HG03196 (cell line): ENCODE results near the gene FBXL19.

ENCODE experiments used
- ATAC-seq: cut with Tn5 transposase; IDR thresholded peaks from one replicate; pipeline ENCODE4 v1.9.1; 2021; ENCODE audit not compliant: unreplicated experiment

The FBXL19 gene

GRCh38 chr16:30985401-30986128 lies 62.2 kb downstream of the FBXL19 start:
- ATAC-seq = no peak

DNA sequence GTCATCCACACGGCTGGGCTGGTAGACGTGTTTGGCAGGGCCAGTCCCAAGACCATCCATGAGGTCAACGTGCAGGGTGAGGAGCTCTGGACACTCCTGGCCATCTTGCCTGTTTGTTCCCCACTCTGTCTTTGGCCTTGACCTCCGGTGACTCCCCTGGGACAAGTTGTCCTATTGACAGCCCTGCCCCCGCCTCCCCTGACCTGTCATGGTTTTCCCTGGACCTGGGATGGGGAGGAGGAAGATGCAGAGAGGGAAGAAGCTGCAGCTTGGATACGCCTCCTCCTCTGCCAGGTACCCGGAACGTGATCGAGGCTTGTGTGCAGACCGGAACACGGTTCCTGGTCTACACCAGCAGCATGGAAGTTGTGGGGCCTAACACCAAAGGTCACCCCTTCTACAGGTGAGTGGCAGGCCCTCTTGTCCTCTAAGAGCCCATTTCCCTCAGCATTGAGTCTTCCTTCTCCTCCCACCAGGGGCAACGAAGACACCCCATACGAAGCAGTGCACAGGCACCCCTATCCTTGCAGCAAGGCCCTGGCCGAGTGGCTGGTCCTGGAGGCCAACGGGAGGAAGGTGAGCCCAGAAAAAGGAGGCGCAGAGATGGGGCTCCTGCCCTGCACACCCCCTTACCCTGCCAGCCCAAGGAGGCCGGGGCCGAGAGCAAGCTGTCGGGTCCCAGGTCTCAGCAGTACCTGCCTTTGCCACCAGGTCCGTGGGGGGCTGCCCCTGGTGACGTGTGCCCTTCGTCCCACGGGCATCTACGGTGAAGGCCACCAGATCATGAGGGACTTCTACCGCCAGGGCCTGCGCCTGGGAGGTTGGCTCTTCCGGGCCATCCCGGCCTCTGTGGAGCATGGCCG lies 63.0 kb downstream of the FBXL19 start:
- no peak for ATAC-seq

DNA sequence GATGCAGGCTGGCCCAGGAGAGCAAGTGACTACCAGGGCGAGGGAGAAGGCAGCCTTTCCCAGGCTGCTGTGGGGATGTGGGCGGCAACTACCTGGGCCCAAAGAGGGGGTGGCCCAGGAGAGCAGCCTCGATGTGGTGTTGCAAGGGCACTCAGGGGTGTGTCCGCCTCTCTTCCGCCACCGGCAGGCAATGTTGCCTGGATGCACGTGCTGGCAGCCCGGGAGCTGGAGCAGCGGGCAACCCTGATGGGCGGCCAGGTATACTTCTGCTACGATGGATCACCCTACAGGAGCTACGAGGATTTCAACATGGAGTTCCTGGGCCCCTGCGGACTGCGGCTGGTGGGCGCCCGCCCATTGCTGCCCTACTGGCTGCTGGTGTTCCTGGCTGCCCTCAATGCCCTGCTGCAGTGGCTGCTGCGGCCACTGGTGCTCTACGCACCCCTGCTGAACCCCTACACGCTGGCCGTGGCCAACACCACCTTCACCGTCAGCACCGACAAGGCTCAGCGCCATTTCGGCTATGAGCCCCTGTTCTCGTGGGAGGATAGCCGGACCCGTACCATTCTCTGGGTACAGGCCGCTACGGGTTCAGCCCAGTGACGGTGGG lies 64.3 kb downstream of the FBXL19 start:
- ATAC-seq = no peak

GRCh38 chr16:30989469-30990047 lies 66.2 kb downstream of the FBXL19 start:
- ATAC-seq = no peak

- ATAC-seq = no peak
These were observed 66.7 kb downstream of the FBXL19 start for GRCh38 chr16:30990105-30990504.

DNA sequence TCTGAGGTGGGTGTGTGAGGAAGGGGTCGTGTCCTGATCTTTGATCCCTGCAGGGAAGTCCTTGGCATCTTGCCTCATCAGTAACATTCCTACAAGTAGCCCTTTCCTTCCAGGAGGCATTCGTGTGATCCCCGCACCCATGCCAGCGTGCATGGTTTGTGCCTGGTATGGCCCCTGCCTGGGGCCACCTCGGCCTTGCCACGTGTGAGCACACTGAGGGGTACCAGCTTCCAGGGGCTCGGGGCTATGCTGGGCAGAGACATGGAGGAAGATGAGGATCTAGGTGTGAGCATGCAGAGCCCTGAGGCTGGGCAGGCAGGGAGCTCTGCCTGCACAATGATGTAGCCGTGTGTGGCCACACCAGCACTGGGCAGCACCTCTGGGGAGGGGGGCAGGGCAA lies 67.7 kb downstream of the FBXL19 start:
- ATAC-seq = no peak

DNA sequence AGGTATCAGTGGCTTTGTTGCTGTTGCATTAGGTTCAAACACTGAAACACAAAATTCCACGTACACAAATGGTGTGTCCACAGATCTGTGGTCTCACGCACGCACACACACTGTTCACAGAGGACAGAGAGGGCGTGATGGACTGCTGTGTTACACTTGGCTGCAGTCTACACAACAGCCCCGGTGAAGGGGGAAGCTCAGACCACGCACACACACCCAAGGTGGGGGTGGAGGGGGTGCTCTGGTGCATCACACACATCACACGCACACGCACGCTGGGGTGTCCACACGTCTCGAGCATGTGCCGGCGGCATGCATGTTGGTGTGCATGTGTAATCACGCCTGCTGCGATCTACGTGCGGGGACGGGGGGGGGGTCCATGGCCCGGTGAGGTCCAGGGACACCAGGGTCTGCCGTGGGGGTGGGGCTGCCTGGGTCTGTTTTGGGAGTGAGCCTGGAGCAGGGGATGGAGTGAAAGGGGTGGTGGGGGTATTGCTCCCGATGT lies 69.0 kb downstream of the FBXL19 start:
- no peak for ATAC-seq

DNA sequence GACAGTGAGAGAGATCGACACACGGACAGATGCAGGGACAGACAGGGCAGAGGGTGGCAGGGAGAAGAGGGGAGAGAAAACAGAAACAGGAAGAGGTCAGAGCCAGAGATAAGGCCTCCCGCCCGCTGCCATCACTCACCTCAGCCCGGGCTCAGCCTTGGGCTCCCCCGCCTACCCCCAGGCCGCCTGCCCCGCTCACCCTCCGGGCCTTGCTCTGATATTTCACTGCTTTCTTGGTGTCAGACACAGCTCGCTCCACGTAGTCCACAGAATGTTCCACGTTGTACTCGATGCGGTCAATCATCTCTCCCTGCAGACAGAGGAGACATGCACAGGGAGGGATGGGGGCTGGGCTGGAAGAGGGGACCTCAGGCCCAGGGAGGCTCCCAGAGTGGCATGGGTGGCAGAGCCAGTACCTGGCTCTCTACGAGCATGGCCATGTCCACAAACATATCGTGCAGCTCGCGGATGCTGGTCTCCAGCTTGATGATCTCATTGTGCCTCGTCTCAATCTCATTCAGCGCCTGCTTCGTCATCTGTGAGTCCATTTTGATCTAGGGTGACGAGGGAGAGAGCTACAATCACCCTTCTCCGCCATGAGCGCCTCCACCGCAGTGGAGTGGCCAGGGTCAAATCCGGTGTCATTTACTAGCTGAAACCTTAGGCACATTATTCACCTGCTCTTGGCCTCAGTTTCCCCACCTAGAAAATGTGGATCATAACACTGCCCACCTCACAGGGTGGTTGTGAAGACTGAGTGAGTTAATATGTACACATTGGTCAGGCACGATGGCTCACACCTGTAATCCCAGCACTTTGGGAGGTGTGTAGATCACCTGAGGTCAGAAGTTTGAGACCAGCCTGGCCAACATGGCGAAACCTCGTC lies 69.8 kb downstream of the FBXL19 start:
- ATAC-seq = no peak

GRCh38 chr16:30995927-30996323 lies 72.6 kb downstream of the FBXL19 start:
- no peak for ATAC-seq

- no peak for ATAC-seq
These were observed 73.1 kb downstream of the FBXL19 start for GRCh38 chr16:30996324-30996984.

- no peak for ATAC-seq
These were observed 73.8 kb downstream of the FBXL19 start for GRCh38 chr16:30996985-30997724.

GRCh38 chr16:30997725-30998711 lies 74.6 kb downstream of the FBXL19 start:
- ATAC-seq = no peak
